Peyer's patch (tissue), 4 donors: ENCODE results near the gene WDR64.

Experiments
- CTCF ChIP-seq, 6 experiments: fragments of 450-650 bp in 4 of 6; fragments of 200-600 bp in 2 of 6; sonication (generic) in 1 of 6; IDR thresholded peaks; one replicate each; pipeline ENCODE4 v1.5.1; 2017 to 2019; ENCODE audit warnings: antibody characterized with exemption in 6 of 6, mild to moderate bottlenecking in 3 of 6, moderate library complexity in 1 of 6
- POLR2A ChIP-seq, 2 donors: fragments of 450-650 bp; IDR thresholded peaks; one replicate each; pipeline ENCODE4 v1.5.1; 2017; ENCODE audit warnings: antibody characterized with exemption in 2 of 2, mild to moderate bottlenecking in 2 of 2, moderate library complexity in 2 of 2

GRCh38 chr1:241614144-241614543 lies 37.9 kb upstream of the WDR64 start:
- TF ChIP-seq CTCF (IDR thresholded peaks at IDR 0.05) (no peak), POLR2A (IDR thresholded peaks at IDR 0.05) (no peak)
